ENCODE measurements around the gene TRAK2. TPM values are rescaled to one million over a fixed set of nuclear protein-coding genes. Genes with fewer than 3 reads are reported as not detected.

Gene TRAK2
- total RNA-seq, 1 donor from 2014 or later, result 25.8 TPM

GRCh38 chr2:201465524-201465971 is 14.3 kb upstream of the TRAK2 start:
- TF ChIP-seq, protein P1, sequence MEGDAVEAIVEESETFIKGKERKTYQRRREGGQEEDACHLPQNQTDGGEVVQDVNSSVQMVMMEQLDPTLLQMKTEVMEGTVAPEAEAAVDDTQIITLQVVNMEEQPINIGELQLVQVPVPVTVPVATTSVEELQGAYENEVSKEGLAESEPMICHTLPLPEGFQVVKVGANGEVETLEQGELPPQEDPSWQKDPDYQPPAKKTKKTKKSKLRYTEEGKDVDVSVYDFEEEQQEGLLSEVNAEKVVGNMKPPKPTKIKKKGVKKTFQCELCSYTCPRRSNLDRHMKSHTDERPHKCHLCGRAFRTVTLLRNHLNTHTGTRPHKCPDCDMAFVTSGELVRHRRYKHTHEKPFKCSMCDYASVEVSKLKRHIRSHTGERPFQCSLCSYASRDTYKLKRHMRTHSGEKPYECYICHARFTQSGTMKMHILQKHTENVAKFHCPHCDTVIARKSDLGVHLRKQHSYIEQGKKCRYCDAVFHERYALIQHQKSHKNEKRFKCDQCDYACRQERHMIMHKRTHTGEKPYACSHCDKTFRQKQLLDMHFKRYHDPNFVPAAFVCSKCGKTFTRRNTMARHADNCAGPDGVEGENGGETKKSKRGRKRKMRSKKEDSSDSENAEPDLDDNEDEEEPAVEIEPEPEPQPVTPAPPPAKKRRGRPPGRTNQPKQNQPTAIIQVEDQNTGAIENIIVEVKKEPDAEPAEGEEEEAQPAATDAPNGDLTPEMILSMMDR (IDR thresholded peaks at IDR 0.05), result no peak
- no peak for TF ChIP-seq POLR2AphosphoS5 (IDR thresholded peaks at IDR 0.05; ENCODE audit: insufficient read depth in 1 of 2, low read depth in 1 of 2)
- TF ChIP-seq POLR2A (IDR thresholded peaks at IDR 0.05), result no peak
- DNase-seq (ENCODE audit: extremely low spot score in 2 of 2), result no peak
- Histone ChIP-seq H3K36me3 (peaks cover 0 to 21% of the 10 kb centered on the region in 2 donors), H3K27me3 (no peaks in the 10 kb centered on the region), H3K4me3 (no peak overlapping the region), H3K4me1 (peaks cover 16% of the 10 kb centered on the region), H3K9me3 (no peaks in the 10 kb centered on the region), H3K27ac (peak overlapping the region; percentile 74)
- intact Hi-C loops (cut with DNase I), result no loop called here

DNA sequence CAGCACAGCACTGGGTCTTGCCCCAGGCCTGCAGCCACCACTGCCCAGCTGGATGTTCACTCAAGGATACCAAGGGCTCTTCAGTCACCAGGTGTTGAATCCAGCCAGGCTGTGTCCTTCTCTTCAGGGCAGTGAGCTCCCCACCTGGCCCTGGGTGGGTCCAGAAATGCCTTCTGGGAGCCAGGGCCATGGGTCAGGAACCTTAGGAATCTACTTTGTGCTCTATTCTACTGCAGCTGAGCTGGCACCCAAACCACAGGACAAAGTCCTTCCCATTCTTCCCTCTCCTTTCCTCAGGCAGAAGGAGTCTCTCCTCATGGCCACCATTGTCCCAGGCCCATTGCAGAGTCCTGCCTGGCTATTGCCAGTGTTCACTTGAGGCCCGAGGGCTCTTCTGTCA is 13.3 kb upstream of the TRAK2 start:
- Histone ChIP-seq H3K27ac (peak overlapping the region; percentile 74), H3K36me3 (peaks cover 0 to 27% of the 10 kb centered on the region in 2 donors), H3K9me3 (no peaks in the 10 kb centered on the region), H3K4me1 (peaks cover 16% of the 10 kb centered on the region), H3K4me3 (no peak overlapping the region), H3K27me3 (no peaks in the 10 kb centered on the region)
- no peak for TF ChIP-seq POLR2A (IDR thresholded peaks at IDR 0.05)
- TF ChIP-seq, protein P1 (IDR thresholded peaks at IDR 0.05), result no peak
- TF ChIP-seq POLR2AphosphoS5 (IDR thresholded peaks at IDR 0.05; ENCODE audit: insufficient read depth in 1 of 2, low read depth in 1 of 2), result no peak
- intact Hi-C loops (cut with DNase I), result no loop called here
- DNase-seq (ENCODE audit: extremely low spot score in 2 of 2), result no peak

DNA sequence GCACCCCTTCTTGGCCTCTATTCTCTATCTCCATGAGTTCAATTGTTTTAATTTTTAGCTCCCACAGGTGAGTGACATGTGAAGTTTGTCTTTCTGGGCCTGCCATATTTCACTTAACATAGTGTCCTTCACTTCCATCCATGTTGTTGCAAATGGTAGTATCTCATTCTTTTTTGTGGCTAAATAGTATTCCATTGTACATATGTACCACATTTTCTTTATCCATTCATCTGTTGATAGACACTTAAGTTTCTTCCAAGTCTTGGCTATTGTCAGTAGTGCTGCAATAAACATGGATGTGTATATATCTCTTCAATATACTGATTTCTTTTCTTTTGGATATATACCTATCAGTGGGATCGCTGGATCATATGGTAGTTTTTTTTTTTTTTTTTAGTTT is 9.3 kb upstream of the TRAK2 start:
- TF ChIP-seq POLR2A (IDR thresholded peaks at IDR 0.05), result no peak
- TF ChIP-seq POLR2AphosphoS5 (IDR thresholded peaks at IDR 0.05; ENCODE audit: insufficient read depth in 1 of 2, low read depth in 1 of 2), result no peak
- TF ChIP-seq, protein P1 (IDR thresholded peaks at IDR 0.05), result no peak
- Histone ChIP-seq H3K36me3 (peaks cover 0 to 39% of the 10 kb centered on the region in 2 donors), H3K9me3 (no peaks in the 10 kb centered on the region), H3K27me3 (no peaks in the 10 kb centered on the region), H3K27ac (no peak overlapping the region), H3K4me3 (no peak overlapping the region), H3K4me1 (peaks cover 10% of the 10 kb centered on the region)
- intact Hi-C loops (cut with DNase I), result no loop called here
- no peak for DNase-seq (ENCODE audit: extremely low spot score in 2 of 2)

DNA sequence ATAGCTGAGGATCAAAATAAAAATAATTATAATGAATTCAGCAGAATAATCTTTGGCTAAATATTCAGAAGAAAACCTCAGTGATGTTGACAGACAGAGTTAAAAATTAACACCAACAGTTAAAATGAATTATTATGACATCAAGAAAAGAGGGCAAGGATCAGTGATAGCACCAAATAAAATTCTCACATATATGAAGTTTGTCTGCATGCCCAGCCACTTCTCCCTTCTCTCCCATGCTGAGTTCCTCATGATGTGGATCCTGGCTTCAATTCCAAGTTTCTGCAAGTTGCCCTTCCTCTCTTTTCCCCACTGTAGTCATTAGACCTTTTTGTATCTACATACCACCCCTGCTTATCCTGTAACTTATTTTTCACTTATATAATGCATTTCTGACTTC is 7.1 kb upstream of the TRAK2 start:
- intact Hi-C loops (cut with DNase I), result no loop called here
- DNase-seq (ENCODE audit: extremely low spot score in 2 of 2), result no peak
- TF ChIP-seq POLR2AphosphoS5 (IDR thresholded peaks at IDR 0.05; ENCODE audit: insufficient read depth in 1 of 2, low read depth in 1 of 2), result no peak
- TF ChIP-seq POLR2A (IDR thresholded peaks at IDR 0.05), result no peak
- TF ChIP-seq, protein P1 (IDR thresholded peaks at IDR 0.05), result no peak

DNA sequence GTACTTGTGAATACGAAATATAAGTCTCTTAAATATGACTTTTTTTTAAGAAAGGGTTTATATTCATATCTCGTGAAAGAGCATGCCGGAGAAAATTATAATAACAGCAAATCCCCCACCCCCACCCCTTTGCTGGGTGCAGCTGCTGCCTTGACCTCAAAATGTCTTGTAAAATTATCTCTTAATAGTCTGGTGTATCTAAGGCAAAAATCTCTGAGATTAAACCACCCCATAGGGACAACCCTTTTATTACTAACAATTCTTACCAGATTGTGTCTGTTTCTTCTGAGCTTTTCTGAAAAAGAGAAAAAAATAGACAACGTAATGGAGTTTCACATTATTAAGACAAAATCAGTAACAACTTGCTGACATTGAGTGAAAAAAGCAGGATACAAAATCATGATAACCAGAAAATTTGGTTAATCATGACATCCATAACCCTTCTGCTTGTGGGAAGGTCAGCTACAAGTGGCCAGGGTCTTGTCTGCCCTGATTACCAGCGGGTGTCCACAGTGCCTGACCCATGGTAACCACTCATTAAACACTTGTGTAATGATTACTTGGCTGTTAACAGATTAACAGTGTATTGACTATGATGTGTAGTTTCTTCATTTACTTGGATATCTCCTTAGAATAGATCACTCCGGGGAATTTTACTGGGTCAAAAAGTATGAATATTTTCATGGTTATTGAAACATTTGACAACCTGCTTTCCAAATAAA is 1.8 kb upstream of the TRAK2 start:
- TF ChIP-seq, protein P1 (IDR thresholded peaks at IDR 0.05), result no peak
- TF ChIP-seq POLR2A (IDR thresholded peaks at IDR 0.05) (no peak), POLR2AphosphoS5 (IDR thresholded peaks at IDR 0.05; ENCODE audit: insufficient read depth in 1 of 2, low read depth in 1 of 2) (no peak)
- H3K9me3 ChIP-seq, result no peaks in the 10 kb centered on the region
- peak overlapping the region; percentile 96 for H3K27ac ChIP-seq
- intact Hi-C loops (cut with DNase I), result loop anchor here (5.0 kb wide), 1 partner anchor 46 kb away; no protein-coding TSS in a partner anchor
- H3K27me3 ChIP-seq, result no peaks in the 10 kb centered on the region
- DNase-seq (ENCODE audit: extremely low spot score in 2 of 2), result no peak
- H3K4me3 ChIP-seq, result peak overlapping the region in 1 of 2 donors; percentile 97
- peaks cover 0 to 2% of the 10 kb centered on the region in 2 donors for H3K36me3 ChIP-seq
- H3K4me1 ChIP-seq, result peaks cover 27% of the 10 kb centered on the region

More for the DNA sequence above, 7.1 kb upstream of the TRAK2 start:
- Histone ChIP-seq H3K36me3 (peaks cover 0 to 39% of the 10 kb centered on the region in 2 donors), H3K9me3 (no peaks in the 10 kb centered on the region), H3K4me3 (no peak overlapping the region), H3K27me3 (no peaks in the 10 kb centered on the region), H3K4me1 (no peaks in the 10 kb centered on the region), H3K27ac (no peak overlapping the region)

Data from vagina (tissue), 2 donors.